Activated CD4-positive, alpha-beta T cell treated with anti-CD3 and anti-CD28 coated beads, Interleukin-2, Interleukin-6, amounts not matched to agents 100 ng/mL and 50 ng/mL, durations not matched to agents 16 hours and 8 hours (primary cell): ENCODE data around the gene CSH1.

ENCODE experiments used
- DNase-seq: peaks from one replicate; pipeline ENCODE4 v3.0.0-alpha.2; 2020

The CSH1 gene

DNA sequence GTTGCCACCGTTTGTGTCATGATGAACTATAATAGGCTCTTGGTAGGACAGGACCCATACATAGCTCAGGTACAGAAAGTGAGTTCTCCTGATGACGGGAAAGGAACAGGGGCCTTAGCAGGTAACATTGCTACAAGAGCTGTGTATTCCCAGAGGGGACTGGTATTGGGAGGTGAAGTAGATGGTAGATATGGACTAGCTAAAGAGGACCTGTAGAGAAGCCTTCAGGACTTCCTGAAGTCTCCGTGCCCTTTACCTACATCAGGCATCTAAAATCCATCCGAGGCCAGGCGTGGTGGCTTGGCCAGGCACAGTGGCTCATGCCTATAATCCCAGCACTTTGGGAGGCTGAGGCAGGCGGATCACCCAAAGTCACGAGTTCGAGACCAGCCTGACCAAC is 41.2 kb downstream of the CSH1 start:
- no peak for DNase-seq

DNA sequence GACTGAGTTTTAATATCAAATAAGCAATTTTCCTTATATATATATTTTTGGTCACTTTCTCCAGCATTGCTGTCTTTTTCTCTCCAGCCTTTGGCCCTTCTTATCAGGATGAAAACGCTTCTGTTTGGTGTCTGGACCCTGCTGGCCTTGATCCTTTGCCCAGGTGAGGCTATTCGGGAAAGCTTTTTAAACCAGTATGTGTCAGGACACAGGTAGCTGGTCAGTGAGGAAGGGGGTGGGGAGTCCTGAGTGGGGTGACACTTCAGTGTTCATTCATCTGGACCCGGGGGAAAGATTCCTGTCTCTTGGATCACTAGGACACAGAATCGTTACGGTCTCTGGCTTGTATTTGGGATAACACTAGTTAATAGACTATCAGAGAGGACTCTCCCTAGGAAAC is 41.7 kb downstream of the CSH1 start:
- no peak for DNase-seq

DNA sequence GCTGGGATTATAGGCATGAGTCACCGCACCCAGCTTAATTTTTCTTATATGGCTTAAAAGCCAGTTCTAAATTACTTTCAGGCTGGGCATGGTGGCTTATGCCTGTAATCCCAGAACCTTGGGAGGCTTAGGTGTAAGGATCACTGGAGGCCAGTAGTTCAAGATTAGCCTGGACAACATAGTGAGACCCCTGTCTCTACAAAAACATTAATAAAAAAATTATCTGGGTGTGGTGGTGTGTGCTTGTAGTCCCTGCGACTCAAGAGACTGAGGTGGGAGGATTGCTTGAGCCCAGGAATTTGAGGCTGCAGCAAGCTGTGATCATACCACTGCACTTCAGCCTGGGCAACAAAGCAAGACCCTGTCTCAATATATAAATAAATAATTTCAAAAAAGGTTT is 43.1 kb downstream of the CSH1 start:
- DNase-seq, result no peak

DNA sequence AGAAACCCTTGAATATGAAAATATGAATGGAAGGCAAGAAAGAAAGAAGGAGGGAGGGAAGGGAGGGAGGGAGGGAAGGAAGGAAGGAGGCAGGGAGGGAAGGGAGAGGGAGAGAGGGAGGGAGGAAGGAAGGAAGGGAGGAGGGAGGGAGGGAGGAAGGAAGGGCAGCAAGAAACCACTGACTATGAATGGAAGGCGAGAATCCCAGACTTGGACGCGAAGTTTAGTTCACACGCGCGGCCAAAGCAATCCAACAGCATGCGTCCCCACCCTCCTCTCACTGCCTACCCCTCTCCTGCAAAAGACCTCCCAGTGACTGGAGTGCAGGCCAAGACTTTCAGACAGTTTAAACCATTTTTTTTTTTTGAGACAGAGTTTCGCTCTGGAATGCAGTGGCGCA is 46.0 kb downstream of the CSH1 start:
- no peak for DNase-seq

DNA sequence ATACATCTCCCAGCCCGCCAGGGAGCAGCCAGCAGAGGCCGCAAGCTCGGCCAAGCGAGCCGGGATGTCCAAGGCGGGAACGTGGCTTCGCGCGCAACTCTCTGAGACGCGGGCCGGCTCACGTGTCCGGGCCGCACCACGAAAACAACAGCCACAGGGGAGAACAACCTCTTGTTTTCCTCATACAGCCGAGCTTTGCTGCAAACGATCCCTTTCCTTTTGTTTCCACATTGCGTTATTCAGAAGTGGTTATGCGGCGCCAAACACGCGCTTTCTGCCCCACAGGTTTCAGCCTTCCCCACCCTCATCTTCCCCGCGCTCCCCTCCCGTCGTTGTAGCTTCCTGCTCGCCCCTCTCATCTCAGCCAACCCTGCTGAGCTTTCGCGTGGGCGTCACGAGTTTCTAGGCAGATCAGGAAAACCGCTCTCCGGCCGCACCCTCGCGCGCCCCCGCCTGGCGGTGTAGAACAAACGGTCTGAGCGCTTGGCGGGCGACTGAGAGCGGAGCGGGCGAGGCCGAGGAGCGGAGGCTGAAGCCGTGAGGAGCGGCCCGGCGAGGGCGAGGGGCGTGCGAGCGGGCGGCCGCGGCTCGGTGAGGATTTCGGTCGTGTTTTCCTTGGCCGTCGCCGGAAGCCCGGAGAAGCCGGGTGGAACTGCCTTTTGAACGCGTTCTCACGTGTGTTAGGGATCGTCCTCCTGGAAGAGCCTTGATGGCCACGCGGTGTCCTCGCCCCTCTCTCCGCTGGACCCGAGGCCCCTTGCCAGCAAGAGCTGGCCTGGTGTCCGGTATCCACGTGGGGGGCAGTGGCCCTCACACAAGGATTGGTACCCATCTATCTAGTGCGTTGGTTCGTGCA is 47.3 kb downstream of the CSH1 start:
- peak; percentile 96 for DNase-seq

DNA sequence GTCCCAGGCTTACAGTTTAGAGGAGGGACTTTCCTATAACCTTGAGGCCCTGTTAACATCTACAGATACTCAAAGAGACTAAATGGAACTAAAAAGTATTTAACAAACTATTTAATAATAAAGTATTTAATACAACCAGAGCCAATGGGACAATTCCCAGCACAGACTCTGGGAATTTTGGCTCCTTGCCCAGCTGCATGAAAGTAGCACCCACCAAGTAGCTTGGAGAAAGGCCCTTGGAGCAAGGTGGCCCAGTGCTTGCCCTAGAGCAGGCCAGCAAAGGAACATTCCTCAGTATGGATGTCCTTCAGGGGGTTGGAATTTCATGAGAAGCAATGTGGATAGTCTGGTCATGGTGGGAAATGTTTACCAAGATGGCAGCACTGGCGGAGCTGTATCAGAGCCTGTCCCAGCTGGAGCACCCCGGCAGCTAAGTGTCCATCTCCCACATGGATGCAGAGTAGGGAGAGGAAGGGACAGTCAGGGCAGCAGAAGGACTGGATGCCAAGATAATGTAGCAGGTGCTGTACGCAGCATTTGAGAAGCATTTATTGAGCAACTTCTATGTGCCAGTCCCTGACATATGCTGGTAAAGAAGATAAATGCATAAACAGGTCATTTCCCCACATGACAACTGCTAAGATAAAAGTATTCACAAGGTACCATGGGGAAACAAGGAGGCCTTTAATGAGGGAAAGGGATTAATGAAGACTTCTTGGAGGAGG is 48.7 kb downstream of the CSH1 start:
- no peak for DNase-seq

DNA sequence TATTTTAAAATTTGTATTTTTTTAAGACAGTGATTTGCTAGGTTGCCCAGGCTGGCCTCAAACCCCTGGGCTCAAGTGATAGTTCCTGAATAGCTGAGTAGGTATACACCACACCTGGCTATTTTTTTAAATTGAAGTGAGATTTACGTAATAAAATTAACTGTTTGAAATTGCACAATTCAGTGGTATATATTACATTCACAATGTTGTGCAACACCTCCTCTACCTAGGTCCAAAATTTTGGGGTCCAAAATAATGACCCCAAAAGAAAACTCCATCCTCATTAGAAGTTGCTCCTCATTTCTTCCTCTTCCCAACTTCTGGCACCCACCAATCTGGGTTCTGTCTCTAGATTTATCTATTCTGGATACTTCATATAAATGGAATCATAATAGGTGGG is 50.9 kb downstream of the CSH1 start:
- no peak for DNase-seq
